NT2/D1 (cell line): ENCODE results near the gene TNS1.

Source experiments
- DNase-seq: peaks from one replicate; pipeline ENCODE4 v3.0.0-alpha.2; 2011; ENCODE audit warnings: low read depth, low spot score
- H3K27me3 ChIP-seq: 2 replicates; pipeline ENCODE4 v1.6.0; 2011; ENCODE audit warnings: mild to moderate bottlenecking; ENCODE audit not compliant: insufficient read length, insufficient read depth
- H3K36me3 ChIP-seq: 2 replicates; pipeline ENCODE4 v1.6.1; 2011; ENCODE audit warnings: mild to moderate bottlenecking, low read length, mixed read lengths; ENCODE audit not compliant: insufficient read depth, insufficient read length
- H3K4me1 ChIP-seq: 2 replicates; pipeline ENCODE4 v1.5.1; 2011; ENCODE audit not compliant: insufficient read depth, insufficient read length
- H3K4me3 ChIP-seq: 2 replicates; pipeline ENCODE4 v1.5.1; 2011; ENCODE audit warnings: low read depth; ENCODE audit not compliant: insufficient read length
- H3K9ac ChIP-seq: 2 replicates; pipeline ENCODE4 v1.6.0; 2011; ENCODE audit warnings: low read depth; ENCODE audit not compliant: insufficient read length
- H3K9me3 ChIP-seq: 2 replicates; pipeline ENCODE4 v1.5.1; 2011; ENCODE audit warnings: mild to moderate bottlenecking, low read length; ENCODE audit not compliant: insufficient read depth
- SUZ12 ChIP-seq: IDR thresholded peaks from 2 replicates; pipeline ENCODE4 v1.6.1; 2011; ENCODE audit not compliant: insufficient read length, insufficient read depth; ENCODE audit errors: extremely low read depth
- YY1 ChIP-seq: IDR thresholded peaks from 2 replicates; pipeline ENCODE4 v1.6.1; 2011; ENCODE audit not compliant: insufficient read length, insufficient read depth
- ZNF274 ChIP-seq: IDR thresholded peaks from 2 replicates; pipeline ENCODE4 v1.6.1; 2011; ENCODE audit warnings: mild to moderate bottlenecking, low read depth, low read length

Gene TNS1

DNA sequence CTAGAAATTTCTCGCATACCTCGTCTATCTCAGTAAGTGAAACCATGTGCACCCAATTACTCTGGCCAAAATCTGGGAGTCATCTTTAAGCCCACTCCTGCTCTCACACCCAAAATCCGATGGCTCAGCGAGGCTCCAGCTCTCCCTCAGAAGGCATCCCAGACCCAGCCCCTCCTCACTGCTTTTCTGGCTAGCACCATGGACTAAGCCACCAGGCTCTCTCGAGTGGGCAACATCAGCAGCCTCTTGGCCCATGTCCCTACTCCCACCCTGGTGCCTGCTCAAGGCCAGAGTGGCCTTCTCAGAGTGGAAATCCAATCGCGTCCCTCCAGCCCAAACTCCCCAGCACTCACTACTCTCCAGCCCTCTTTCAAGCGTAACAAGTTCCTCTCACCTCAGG, 27.2 kb downstream of the TNS1 start:
- Histone ChIP-seq H3K27me3 (peaks cover 20% of the 10 kb centered on the region), H3K36me3 (peaks cover 20% of the 10 kb centered on the region), H3K4me1 (peaks cover 13% of the 10 kb centered on the region), H3K9me3 (no peaks in the 10 kb centered on the region), H3K4me3 (no peak overlapping the region), H3K9ac (no peak overlapping the region)
- TF ChIP-seq ZNF274, result no peak
- no peak for TF ChIP-seq SUZ12
- TF ChIP-seq YY1, result no peak
- DNase-seq, result no peak

DNA sequence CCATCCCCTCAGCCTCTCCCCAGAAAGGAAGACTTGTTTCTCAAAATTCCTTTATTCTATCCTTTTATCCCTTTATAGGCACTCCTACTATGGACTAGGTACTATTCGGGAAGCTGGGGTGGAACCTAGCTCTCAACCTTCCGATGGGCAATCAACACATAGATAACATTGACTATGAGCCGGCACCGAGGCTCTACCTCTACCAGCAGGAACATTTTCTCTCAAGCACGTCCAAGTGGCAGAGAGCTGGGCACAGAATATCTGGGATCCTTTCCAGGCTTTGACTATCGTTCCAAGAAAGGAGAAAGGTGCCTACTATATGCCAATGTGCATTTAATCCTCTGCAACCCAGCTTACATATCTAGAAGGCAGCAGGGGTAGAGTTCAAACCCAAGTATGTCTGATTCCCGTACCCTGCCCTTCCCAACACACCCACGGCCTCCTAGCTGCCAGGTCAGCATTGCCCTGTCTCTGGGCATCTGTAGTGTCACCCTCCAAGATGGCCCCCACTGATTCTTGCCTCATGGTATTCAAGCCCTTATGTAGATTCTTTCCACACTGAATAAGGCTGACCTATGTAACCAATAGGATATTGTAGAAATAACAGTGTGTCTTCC, 28.3 kb downstream of the TNS1 start:
- TF ChIP-seq SUZ12, result no peak
- Histone ChIP-seq H3K9me3 (no peaks in the 10 kb centered on the region), H3K9ac (no peak overlapping the region), H3K4me1 (peaks cover 11% of the 10 kb centered on the region), H3K4me3 (no peak overlapping the region), H3K36me3 (peaks cover 20% of the 10 kb centered on the region), H3K27me3 (peaks cover 20% of the 10 kb centered on the region)
- no peak for DNase-seq

DNA sequence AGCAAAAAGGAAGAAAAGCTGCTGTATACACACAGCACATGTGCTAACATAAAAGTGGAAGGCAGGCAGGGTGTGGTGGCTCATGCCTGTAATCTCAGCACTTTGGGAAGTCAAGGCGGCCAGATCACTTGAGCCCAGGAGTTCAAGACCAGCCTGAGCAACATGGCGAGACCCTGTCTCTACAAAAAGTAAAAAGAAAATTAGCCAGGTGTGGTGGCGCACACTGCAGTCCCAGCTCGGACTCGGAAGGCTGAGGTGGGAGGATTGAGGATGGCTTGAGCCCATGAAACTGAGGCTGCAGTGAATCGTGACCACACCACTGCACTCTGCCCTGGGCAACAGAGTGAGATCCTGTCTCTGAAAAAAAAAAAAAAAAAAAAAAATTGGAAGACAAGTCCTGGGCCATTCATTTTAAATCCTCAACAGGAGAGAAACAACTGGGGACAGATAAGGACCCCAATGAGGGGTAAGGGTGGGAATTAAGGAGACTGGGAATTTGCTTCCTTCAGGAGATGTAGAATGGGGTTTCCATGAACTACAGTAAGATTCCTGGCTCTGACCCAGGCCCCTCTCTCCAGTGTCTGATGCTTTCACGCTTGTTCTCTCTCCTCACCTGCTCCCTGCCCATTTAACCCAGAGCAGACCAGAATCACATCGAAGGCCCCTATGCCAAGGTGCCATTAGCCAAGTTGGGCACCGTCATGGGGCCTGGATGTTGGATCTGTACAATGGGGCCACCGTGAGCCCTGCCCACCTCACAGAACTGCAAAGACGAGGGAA, 29.6 kb downstream of the TNS1 start:
- Histone ChIP-seq H3K4me1 (peaks cover 6% of the 10 kb centered on the region), H3K27me3 (peaks cover 20% of the 10 kb centered on the region), H3K9ac (no peak overlapping the region), H3K4me3 (no peak overlapping the region), H3K36me3 (peaks cover 20% of the 10 kb centered on the region), H3K9me3 (no peaks in the 10 kb centered on the region)
- no peak for DNase-seq
- TF ChIP-seq YY1, result no peak

DNA sequence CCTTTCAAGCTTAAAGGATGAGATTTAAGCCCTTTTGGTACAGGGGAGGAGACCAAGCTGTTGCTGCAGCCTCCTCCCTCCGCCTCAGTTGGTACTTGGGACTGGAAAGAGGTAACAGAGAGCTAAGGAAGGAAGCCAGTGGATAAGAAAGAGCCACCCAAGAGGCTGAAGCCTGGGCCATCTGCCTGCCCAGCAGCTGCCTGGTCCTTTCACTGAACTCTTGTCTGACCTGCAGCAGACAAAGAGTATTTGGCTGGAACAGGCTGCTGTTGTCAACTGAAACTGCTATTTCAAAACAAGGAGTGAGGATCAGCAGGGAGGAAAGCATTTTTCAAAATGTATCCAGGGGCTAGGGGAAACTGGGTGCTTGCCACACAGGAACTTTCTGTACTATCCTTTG, 30.3 kb downstream of the TNS1 start:
- peaks cover 20% of the 10 kb centered on the region for H3K36me3 ChIP-seq
- H3K9me3 ChIP-seq, result no peaks in the 10 kb centered on the region
- no peak overlapping the region for H3K4me3 ChIP-seq
- H3K4me1 ChIP-seq, result peaks cover 6% of the 10 kb centered on the region
- peaks cover 13% of the 10 kb centered on the region for H3K27me3 ChIP-seq
- no peak for TF ChIP-seq YY1
- no peak for TF ChIP-seq ZNF274
- no peak for TF ChIP-seq SUZ12
- no peak overlapping the region for H3K9ac ChIP-seq
- DNase-seq, result no peak

DNA sequence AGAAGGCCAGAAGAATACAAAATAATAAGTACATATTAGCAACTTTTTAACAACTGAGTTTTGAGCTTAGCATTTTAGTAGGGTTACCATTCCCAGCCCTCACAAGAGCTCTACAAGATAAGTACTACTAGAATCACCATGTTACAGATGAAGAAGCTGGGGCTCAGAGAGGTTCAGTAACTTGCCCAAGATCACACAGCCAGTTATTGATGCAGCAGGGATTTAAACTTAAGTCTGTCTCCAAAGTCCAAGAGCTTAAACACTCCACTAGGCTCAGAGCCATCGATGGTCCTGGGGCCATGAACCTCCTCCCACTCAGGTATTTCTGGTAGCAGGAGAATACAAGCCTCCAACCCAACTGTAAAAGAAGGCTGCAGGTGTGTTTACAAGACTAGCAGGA, 30.8 kb downstream of the TNS1 start:
- no peak overlapping the region for H3K9ac ChIP-seq
- peaks cover 9% of the 10 kb centered on the region for H3K27me3 ChIP-seq
- no peak for TF ChIP-seq ZNF274
- TF ChIP-seq YY1, result no peak
- no peak for TF ChIP-seq SUZ12

DNA sequence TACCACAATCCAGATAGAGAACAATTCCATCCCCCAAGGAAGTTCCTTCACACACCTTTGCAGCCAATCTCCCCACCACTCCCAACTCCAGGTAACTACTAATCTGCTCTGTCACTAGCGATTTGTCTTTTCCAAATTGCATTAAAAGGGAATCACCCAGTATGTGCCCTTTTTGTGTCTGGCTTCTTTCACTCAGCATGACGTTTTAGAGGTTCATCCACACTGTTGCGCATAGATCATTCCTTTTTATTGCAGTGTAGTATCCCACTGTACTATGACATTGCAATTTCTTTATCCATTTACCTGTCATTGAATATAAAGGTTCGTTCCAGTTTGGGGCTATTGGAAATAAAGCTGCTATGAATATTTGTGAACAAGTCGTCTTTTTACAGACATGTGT, 31.6 kb downstream of the TNS1 start:
- Histone ChIP-seq H3K27me3 (peaks cover under 1% of the 10 kb centered on the region), H3K36me3 (peaks cover 9% of the 10 kb centered on the region)
- TF ChIP-seq SUZ12 (no peak), YY1 (no peak)

More for the DNA sequence above, 30.8 kb downstream of the TNS1 start:
- no peak for DNase-seq
- peaks cover 3% of the 10 kb centered on the region for H3K4me1 ChIP-seq
- peaks cover 16% of the 10 kb centered on the region for H3K36me3 ChIP-seq
- no peak overlapping the region for H3K4me3 ChIP-seq
- no peaks in the 10 kb centered on the region for H3K9me3 ChIP-seq

DNA sequence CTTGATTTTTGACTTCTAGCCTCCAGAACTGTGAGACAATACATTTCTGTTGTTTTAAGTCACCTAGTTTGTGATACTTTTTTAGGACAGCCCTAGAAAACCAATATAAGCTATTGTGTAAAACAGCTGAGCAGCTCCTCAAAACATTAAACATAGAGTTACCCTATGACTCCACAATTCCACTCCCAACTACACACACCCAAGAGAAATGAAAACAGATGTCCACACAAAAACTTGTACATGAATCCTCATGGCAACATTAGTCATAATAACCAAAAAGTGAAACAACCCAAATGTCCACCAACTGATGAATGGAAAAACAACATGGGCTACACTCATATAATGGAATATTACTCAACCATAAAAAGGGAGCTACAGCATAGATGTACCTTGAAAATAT, 32.6 kb downstream of the TNS1 start:
- TF ChIP-seq ZNF274 (no peak), YY1 (no peak), SUZ12 (no peak)
- no peak for DNase-seq
- Histone ChIP-seq H3K9me3 (no peaks in the 10 kb centered on the region), H3K9ac (no peak overlapping the region), H3K36me3 (no peaks in the 10 kb centered on the region), H3K4me1 (peaks cover 12% of the 10 kb centered on the region), H3K4me3 (no peak overlapping the region), H3K27me3 (no peaks in the 10 kb centered on the region)

More for the DNA sequence above, 31.6 kb downstream of the TNS1 start:
- H3K9ac ChIP-seq, result no peak overlapping the region
- H3K9me3 ChIP-seq, result no peaks in the 10 kb centered on the region
- H3K4me3 ChIP-seq, result no peak overlapping the region
- peaks cover 3% of the 10 kb centered on the region for H3K4me1 ChIP-seq
- no peak for DNase-seq

DNA sequence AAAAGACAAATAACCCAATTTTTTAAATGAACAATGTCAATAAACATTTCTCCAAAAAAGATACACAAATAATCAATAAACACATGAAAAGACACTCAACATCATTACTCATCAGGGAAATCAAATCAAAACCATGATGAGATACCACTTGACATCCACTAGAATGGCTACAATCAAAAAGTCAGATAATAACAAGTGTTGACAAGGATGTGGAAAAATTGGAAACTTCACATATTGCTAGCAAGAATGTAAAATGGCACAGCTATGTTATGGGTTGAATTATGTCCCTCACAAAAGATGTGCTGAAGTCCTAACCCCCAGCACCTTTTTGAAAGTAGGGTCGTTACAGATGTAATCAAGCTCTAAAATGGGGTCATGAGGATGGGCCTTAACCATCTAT, 33.2 kb downstream of the TNS1 start:
- H3K27me3 ChIP-seq, result no peaks in the 10 kb centered on the region
- H3K9ac ChIP-seq, result no peak overlapping the region
- no peak overlapping the region for H3K4me3 ChIP-seq
- DNase-seq, result no peak
- no peaks in the 10 kb centered on the region for H3K9me3 ChIP-seq
- H3K4me1 ChIP-seq, result peaks cover 15% of the 10 kb centered on the region
- H3K36me3 ChIP-seq, result no peaks in the 10 kb centered on the region
- no peak for TF ChIP-seq YY1
- no peak for TF ChIP-seq ZNF274
- TF ChIP-seq SUZ12, result no peak
